ENCODE data around the gene GRSF1.

GRSF1 gene

DNA sequence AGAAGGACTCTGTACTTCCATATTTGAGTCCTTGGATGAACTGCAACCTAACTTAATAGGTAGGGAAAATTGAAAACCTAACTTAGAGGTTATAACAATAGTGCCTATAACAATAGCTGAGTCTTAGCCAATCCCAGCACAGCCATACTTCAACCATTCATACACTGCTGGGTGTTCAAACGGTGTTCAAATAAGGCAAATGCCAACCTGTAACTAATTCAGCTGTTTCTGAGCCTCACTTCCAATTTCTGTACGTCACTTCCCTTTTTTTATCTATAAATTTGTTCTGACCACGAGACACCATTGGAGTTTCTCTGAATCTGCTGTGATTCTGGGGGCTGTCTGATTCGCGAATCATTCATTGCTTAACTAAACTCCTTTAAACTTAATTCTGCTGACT is 9.6 kb upstream of the GRSF1 start:
- no peak for TF ChIP-seq EGR1 (IDR thresholded peaks at IDR 0.05)
- no peak for TF ChIP-seq CREB1 (IDR thresholded peaks at IDR 0.05; ENCODE audit: low read depth)
- no peak for TF ChIP-seq TCF12 (IDR thresholded peaks at IDR 0.05; ENCODE audit: low read depth)
- no peak for TF ChIP-seq TEAD4 (IDR thresholded peaks at IDR 0.05)
- TF ChIP-seq FOXM1 (IDR thresholded peaks at IDR 0.05; ENCODE audit: borderline replicate concordance, low read depth): no peak
- no peak for TF ChIP-seq RAD21 (IDR thresholded peaks at IDR 0.05; ENCODE audit: low read depth)
- TF ChIP-seq, protein P1, sequence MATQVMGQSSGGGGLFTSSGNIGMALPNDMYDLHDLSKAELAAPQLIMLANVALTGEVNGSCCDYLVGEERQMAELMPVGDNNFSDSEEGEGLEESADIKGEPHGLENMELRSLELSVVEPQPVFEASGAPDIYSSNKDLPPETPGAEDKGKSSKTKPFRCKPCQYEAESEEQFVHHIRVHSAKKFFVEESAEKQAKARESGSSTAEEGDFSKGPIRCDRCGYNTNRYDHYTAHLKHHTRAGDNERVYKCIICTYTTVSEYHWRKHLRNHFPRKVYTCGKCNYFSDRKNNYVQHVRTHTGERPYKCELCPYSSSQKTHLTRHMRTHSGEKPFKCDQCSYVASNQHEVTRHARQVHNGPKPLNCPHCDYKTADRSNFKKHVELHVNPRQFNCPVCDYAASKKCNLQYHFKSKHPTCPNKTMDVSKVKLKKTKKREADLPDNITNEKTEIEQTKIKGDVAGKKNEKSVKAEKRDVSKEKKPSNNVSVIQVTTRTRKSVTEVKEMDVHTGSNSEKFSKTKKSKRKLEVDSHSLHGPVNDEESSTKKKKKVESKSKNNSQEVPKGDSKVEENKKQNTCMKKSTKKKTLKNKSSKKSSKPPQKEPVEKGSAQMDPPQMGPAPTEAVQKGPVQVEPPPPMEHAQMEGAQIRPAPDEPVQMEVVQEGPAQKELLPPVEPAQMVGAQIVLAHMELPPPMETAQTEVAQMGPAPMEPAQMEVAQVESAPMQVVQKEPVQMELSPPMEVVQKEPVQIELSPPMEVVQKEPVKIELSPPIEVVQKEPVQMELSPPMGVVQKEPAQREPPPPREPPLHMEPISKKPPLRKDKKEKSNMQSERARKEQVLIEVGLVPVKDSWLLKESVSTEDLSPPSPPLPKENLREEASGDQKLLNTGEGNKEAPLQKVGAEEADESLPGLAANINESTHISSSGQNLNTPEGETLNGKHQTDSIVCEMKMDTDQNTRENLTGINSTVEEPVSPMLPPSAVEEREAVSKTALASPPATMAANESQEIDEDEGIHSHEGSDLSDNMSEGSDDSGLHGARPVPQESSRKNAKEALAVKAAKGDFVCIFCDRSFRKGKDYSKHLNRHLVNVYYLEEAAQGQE (IDR thresholded peaks at IDR 0.05; ENCODE audit: low read depth): no peak
- TF ChIP-seq CEBPB (IDR thresholded peaks at IDR 0.05): no peak
- TF ChIP-seq, protein P2, sequence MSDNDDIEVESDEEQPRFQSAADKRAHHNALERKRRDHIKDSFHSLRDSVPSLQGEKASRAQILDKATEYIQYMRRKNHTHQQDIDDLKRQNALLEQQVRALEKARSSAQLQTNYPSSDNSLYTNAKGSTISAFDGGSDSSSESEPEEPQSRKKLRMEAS (IDR thresholded peaks at IDR 0.05): no peak
- TF ChIP-seq EP300 (IDR thresholded peaks at IDR 0.05; ENCODE audit: borderline replicate concordance): no peak
- no peak for TF ChIP-seq NFIC (IDR thresholded peaks at IDR 0.05)

DNA sequence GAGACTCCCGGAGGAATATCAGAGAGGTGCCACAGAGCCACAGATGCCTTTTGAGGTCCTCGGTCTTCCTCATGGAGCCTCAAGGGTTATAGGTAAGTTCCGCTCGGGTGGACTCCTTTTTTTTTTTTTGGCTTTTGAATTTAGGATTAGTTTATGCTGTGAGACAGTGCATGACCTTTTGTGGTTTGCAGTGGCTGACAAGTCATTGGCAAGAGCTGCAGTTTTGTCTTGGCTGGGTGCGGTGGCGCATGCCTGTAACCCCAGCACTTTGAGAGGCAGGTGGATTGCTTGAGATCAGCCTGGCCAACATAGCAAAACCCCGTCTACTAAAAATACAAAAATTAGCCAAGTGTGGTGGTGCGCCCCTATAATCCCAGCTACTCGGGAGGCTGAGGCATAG is 4.5 kb upstream of the GRSF1 start:
- TF ChIP-seq EGR1 (IDR thresholded peaks at IDR 0.05) (no peak), TAF1 (IDR thresholded peaks at IDR 0.05; ENCODE audit: low read depth) (no peak), EP300 (IDR thresholded peaks at IDR 0.05; ENCODE audit: borderline replicate concordance) (no peak), NFIC (IDR thresholded peaks at IDR 0.05) (no peak), ZBTB7A (IDR thresholded peaks at IDR 0.05; ENCODE audit: low read depth) (no peak), CREB1 (IDR thresholded peaks at IDR 0.05; ENCODE audit: low read depth) (no peak)
- TF ChIP-seq, protein P1 (IDR thresholded peaks at IDR 0.05; ENCODE audit: low read depth): no peak
- TF ChIP-seq, protein P2 (IDR thresholded peaks at IDR 0.05): no peak

DNA sequence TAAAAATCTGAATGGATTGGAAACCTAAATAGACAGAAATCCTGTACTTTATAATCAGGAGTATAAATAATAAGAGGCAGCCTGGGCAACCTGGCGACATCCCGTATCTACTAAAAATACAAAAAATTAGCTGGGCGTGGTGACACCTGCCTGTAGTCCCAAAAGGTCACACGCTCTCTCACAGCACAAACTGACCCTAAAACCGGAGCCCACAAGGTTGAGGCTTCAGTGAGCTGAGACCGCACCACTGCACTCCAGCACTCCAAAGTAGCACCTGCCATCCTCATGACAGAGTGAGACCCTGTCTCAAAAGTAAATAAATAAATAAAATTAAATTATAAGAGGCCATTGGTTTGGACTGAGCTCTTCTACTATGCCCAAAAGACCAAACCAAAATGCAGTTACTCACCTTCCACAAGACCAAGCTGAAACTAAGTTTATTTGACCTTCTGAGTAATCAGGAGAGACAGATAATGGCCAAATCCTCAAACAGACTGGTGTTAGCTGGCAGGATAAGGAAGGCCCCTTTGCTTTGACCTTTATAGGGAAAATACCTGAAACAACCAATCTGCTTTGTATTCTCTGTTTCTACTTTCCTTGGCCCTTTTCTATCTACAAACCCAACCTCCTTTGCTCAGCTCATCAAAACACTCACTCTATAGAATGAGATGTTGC is 3.2 kb upstream of the GRSF1 start:
- TF ChIP-seq CEBPB (IDR thresholded peaks at IDR 0.05) (no peak), TEAD4 (IDR thresholded peaks at IDR 0.05) (no peak), RAD21 (IDR thresholded peaks at IDR 0.05; ENCODE audit: low read depth) (no peak), EGR1 (IDR thresholded peaks at IDR 0.05) (no peak), ZBTB7A (IDR thresholded peaks at IDR 0.05; ENCODE audit: low read depth) (no peak), FOXM1 (IDR thresholded peaks at IDR 0.05; ENCODE audit: borderline replicate concordance, low read depth) (no peak), TCF12 (IDR thresholded peaks at IDR 0.05; ENCODE audit: low read depth) (no peak), EP300 (IDR thresholded peaks at IDR 0.05; ENCODE audit: borderline replicate concordance) (no peak), NFIC (IDR thresholded peaks at IDR 0.05) (no peak), TAF1 (IDR thresholded peaks at IDR 0.05; ENCODE audit: low read depth) (no peak), YY1 (IDR thresholded peaks at IDR 0.05; ENCODE audit: low read depth) (no peak), CREB1 (IDR thresholded peaks at IDR 0.05; ENCODE audit: low read depth) (no peak)
- TF ChIP-seq, protein P2 (IDR thresholded peaks at IDR 0.05): no peak
- TF ChIP-seq, protein P3, sequence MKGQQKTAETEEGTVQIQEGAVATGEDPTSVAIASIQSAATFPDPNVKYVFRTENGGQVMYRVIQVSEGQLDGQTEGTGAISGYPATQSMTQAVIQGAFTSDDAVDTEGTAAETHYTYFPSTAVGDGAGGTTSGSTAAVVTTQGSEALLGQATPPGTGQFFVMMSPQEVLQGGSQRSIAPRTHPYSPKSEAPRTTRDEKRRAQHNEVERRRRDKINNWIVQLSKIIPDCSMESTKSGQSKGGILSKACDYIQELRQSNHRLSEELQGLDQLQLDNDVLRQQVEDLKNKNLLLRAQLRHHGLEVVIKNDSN (IDR thresholded peaks at IDR 0.05): no peak
- TF ChIP-seq, protein P1 (IDR thresholded peaks at IDR 0.05; ENCODE audit: low read depth): no peak

DNA sequence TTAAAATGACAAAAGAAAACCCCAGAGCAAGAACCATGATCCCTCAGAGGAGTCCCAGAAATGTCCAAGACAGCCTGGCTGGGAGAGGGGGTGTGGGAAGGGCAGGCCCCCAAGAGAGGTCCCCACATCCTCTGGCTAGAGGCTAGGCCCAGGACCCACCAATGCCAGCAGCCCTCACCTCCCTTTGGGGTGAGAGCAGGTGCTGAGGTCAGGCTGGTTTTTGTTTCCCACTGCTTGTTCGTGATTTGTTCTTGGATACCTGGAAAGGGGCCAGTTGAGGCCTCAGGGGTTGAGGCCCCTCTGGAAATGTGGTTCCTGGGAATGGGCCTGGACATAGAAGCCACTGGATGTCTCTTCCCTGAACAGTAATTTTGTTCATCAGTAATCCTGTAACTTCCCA is 2.3 kb upstream of the GRSF1 start:
- TF ChIP-seq TCF12 (IDR thresholded peaks at IDR 0.05; ENCODE audit: low read depth) (no peak), FOXM1 (IDR thresholded peaks at IDR 0.05; ENCODE audit: borderline replicate concordance, low read depth) (no peak), RAD21 (IDR thresholded peaks at IDR 0.05; ENCODE audit: low read depth) (no peak), NFIC (IDR thresholded peaks at IDR 0.05) (no peak), CREB1 (IDR thresholded peaks at IDR 0.05; ENCODE audit: low read depth) (no peak), EGR1 (IDR thresholded peaks at IDR 0.05) (no peak)
- TF ChIP-seq, protein P1 (IDR thresholded peaks at IDR 0.05; ENCODE audit: low read depth): no peak
- TF ChIP-seq, protein P2 (IDR thresholded peaks at IDR 0.05): no peak
- TF ChIP-seq, protein P3 (IDR thresholded peaks at IDR 0.05): no peak
